HuH-7.5 (cell line): Measurements from ENCODE around the gene PDCD1.
"Not testable (repeated sequence)": the region's sequence is repeated elsewhere in the genome, so short reads cannot be mapped to it uniquely, and the experiment has no call there.

Experiments
- DNase-seq: peaks from one replicate; pipeline ENCODE4 v3.0.0; 2011; ENCODE audit warnings: low spot score

PDCD1 gene

GRCh38 chr2:241814393-241814642, 44.4 kb downstream of the PDCD1 start:
- DNase-seq: no peak

- DNase-seq: peak; percentile 10
Observed at GRCh38 chr2:241813644-241814392, 44.9 kb downstream of the PDCD1 start.

- DNase-seq: peak; percentile 6
Observed at GRCh38 chr2:241812730-241813643, 45.7 kb downstream of the PDCD1 start.

DNA sequence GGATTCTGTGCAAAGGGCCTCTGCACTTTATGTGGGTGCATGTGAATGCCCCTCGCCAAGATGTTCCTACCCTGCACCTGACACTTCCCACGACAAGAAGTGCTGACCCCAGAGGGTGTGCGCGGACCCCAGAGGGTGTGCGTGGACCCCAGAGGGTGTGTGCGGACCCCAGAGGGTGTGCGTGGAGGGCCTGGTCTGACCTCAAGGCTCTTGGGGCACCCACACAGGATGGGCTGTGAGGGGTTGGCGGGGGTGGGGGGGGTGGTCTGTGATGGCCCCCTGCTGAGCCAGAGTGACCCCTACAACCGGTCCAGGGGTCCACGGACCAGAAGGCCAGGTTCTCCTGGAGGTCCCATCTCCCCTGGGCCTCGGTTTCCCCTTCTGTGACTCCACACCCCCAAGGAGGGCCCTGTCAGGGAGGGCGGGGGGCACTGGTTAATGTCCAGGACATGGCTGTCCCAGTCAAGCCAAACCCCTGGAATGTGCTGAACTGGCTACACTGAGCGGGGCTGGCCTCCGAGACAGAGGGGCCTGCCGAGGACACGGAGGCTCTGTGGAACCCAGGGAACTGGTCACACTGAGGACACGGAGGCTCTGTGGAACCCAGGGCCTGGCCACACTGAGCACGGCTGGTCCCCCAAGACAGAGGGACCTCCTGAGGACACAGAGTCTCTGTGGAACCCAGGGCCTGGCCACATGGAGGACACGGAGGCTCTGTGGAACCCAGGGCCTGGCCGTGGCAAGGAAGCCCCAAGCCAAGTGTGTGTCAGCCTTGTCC, 46.6 kb downstream of the PDCD1 start:
- DNase-seq: no peak

DNA sequence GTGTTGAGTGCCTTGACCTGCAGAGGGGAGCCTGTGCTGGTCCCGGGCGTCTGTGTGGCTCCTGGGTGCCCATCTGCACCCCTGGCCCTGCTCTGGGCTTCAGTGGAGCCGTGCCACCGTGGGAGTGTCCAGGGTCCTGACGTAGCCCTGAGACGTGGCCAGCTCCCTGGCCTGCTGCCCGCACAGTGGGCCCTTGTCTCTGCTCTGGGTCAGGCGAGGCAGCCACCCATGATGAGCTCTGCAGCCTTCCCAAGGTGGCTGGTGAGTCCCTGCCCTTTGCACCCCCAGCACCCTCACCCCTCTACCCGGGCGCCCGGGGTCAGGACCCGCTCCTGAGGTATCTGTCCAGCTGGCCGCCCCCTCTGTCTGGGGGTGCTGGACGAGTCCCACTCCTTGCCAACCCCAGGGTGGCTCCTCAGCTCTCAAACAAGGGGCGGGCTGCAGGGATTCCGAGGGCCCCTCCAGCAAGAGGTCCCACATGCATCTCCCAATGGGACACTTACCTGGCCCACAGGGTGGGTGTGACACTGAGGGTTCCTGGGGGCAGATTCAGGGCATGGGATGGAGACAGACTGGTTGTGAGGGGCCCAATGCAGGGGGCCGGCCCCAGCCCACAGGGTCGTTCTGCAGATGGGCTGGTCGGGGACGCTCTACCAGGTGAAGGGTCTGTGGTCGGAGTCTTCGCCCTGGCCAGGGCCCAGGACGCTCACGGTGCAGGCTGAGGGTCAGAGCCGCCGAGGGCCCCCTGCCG, 47.3 kb downstream of the PDCD1 start:
- peak; percentile 6 for DNase-seq

DNA sequence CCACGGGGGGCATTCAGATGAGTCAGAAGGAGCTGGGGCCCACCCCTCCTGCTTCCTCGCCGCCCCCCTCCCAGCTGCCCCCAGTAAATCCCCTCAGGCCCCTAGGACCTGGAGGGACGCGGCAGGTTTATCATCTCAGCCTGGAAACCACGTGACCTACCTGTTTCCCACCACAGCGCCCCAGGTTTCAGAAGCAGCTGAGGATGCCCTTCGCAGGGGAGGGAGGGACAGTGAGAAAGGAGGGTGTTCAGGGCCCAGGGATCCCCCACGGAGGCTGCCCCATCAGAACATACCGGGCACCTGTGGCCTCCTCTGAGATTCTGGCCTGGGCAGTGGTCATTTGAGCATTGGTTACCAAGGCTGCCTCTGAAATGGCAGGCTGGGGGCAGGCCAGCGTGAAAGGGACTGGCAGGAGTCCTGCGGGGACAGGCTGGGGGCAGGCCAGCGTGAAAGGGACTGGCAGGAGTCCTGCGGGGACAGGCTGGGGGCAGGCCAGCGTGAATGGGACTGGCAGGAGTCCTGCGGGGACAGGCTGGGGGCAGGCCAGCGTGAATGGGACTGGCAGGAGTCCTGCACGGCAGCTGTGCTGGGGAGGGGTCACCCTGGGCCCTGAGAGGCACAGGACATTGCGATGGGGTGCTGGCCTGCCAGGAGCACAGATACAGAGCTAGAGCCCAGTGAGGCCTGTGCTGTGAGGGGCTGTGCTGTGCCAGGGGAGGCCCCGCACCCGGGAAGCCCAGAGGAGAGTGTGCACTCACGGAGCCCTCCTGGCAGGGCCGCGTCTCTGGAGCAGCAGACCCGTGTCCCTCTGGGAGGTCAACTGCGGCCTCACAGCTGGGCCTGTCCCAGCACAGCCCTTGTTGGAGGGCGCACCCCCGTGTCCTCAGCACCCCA, 48.1 kb downstream of the PDCD1 start:
- DNase-seq: peak; percentile 12

DNA sequence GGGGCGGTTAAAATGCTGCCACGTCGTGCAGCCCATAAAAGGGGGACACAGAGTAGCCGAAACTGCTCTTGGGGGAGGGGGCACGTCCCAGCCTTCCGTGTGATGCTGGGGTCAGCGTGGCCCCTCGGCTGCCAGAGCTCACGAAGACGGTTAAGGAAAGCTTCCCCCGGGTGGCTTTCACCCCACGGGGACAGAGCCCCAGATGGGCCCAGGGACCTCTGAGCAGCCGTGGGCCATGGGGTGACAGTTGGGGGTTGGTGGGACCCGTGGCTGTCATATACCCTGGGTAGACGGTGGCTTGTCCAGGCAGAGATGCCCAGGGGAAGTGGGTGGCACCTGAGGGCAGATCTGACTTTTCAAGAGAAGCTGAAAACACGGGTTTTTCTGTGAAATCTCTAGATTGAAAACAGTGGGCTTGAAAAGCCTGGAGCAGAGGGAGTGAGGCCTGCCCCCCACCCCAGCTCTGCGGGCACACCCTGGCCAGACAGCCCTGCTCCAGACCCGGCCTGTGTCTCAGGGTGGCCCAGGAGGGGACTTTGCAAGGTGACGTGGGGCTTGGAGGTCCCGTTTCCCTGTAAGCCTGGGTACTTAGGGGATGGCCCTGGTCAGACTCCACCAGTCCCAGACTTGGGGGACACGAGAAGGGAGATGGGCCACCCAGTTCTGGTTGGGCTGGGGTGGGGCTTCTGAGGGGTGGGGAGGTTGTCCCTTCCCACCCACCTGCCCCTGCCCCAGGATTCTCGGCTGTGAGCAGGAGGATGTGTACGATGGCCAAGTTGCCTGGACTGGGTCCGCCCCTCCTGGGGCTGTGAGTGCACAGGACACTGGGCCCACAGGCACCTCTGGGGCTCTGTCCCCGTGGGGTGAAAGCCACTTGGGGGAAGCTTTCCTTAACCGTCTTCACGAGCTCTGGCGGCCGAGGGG, 49.0 kb downstream of the PDCD1 start:
- peak; percentile 36 for DNase-seq

- peak; percentile 84 for DNase-seq
Observed at GRCh38 chr2:241808721-241809382, 49.8 kb downstream of the PDCD1 start, which contains the start of gene NEU4. NEU4 (plus strand) TSS chr2:241809193; CDS start chr2:241814485, 5,292 bp downstream.

DNA sequence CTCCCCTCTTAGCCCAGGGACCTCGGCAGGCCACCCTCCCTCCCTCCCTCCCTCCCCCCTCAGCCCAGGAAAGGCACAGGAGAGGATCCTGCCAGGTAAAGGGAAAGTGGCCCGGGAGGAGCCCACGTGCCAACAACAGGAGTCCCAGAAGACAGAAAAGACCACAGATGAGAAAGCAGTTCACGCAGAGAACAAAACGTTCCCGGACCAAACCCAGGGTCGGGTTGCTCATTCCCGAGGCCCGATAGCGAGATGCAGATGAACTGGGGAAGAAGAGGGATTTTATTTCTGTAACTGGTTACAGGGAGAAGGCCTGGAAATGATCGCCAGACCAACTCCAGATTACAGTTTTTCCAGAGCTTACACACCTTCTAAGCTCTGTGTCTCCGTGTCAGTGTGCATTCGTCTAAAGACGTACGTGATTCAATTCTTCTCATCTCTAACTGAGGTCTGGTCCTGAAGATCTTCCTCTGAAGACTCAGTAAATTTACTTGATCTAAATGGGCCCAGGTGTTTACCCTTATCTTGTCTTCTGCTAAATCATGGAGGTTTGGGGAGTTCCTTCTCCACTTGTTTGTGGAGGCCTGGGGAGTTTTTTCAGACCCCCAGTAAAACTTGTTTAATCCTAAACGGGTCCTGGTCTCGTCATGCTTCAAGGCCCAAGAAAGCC, 50.5 kb downstream of the PDCD1 start:
- DNase-seq: peak; percentile 15

GRCh38 chr2:241806217-241806616, 52.5 kb downstream of the PDCD1 start:
- DNase-seq: not testable (repeated sequence)

DNA sequence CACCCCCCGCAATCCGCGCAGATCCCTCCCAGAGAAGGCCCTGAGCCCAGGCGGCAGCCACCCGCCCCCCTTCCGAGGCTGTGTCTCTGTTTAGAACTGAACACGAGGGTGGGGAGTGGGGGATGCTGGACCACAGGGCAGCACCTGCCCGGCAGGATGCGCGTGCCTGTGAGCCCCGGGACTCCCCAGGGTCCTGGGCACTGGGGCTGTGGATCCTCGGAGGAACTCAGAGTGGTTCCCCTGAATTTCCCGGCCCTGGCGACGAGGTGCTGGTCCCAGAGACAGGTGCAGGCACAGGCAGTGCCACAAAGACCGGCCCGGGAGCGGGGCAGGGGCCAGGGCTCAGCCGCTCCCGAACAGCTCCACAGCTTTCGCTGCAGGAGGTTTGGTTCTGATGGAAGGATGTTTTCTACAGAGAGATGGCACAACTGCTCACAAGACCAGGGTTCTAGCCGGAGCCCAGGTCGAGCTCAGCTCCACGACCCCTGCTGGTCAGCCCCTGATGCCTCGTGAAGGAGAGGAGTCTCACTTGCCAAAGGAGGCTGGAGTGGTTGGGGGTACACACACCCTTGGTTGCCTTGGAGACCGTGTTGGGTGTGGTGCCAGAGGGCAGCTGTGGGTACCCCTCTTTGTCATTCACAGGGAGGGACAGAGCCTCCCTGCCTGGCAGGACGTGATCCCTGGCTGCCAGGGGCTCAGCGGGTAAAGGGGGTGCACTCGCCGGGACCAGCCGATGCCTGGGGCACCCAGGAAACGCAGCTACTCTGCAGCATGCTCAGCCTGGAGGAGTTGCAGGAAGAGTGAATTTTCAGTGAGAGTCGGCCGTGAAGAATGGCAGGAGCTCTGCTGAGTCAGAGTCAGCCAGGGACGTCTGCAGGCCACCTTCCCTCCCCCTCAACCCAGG, 54.1 kb downstream of the PDCD1 start:
- peak; percentile 24 for DNase-seq

DNA sequence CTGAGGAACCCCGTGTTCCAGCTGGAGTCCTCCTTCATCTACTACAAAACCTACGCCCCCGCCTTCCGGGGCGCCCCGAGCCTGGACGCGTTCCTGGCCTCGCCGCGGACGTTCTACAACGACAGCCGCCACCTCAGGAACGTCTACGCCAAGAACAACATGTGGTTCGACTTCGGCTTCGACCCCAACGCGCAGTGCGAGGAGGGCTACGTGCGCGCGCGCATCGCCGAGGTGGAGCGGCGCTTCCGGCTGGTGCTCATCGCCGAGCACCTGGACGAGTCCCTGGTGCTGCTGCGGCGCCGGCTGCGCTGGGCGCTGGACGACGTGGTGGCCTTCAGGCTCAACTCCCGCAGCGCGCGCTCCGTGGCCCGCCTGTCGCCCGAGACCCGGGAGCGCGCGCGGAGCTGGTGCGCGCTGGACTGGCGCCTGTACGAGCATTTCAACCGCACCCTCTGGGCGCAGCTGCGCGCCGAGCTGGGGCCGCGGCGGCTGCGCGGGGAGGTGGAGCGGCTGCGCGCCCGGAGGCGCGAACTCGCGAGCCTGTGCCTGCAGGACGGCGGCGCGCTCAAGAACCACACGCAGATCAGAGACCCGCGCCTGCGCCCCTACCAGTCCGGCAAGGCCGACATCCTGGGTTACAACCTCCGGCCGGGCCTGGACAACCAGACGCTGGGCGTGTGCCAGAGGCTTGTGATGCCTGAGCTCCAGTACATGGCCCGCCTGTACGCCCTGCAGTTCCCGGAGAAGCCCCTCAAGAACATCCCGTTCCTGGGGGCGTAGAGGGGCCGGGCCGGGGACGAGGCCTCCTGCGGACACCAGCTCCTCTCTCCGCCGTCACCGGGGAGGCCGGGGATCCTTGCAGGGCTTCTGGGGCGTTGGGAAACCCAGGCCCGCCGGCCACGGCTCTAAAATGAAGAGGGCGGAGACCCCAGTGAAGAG, 55.0 kb downstream of the PDCD1 start:
- peak; percentile 9 for DNase-seq

GRCh38 chr2:241802421-241803318, 56.0 kb downstream of the PDCD1 start:
- peak; percentile 6 for DNase-seq

GRCh38 chr2:241801611-241802420, 56.9 kb downstream of the PDCD1 start:
- no peak for DNase-seq
